Measurements from ENCODE around the gene SSR1. TPM values are rescaled to one million over a fixed set of nuclear protein-coding genes. Genes with fewer than 3 reads are reported as not detected.

SSR1 gene
- total RNA-seq, 3 donors from 2014 or later (not counting 1 experiment from before 2014, with no cell fraction given): 82.8 to 97.6 (median 93.1) TPM

DNA sequence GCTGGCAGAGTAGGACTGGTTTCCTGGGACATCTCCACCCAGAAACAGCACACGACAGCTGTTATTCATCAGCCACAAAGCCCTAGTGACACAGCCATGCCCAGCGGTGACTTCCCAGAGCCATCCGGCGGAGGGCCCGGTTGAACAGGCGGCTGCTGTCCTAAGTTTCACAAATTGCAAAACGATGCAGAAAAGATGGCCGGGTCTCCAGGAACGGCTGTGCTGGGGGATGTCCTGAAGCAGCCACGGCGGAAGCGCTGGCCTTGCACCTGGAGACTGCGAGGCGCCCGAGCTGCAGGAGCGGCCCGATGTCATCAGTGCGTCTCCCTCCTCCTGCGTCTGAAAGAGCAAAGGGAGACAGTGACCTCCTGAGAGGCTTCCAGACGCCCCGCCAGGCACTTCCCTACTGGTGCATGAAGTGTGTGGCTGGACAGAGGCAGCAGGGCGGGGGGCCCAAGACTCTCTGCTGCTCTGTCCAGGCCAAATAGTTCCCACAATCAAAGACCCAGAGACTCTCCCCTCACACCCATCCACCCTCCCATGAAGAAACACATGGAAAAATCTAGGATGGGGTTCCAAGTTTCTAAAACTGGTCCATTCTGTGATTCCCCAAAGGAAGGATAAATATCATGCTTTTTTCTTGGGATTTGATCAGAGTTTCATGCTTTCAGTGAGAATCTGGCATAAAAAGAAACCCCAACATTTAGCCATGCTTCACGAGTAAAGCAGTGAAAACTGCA is 44.0 kb downstream of the SSR1 start:
- intact Hi-C loops (cut with micrococcal nuclease): no loop called here
- no peak for DNase-seq
- Mint-ChIP-seq H3K27ac (no peak overlapping the region), H3K4me1 (no peaks in the 10 kb centered on the region), H3K27me3 (ENCODE audit: low read depth in 2 of 2) (no peaks in the 10 kb centered on the region), H3K9me3 (no peaks in the 10 kb centered on the region), H3K4me3 (no peak overlapping the region), H3K36me3 (no peaks in the 10 kb centered on the region)
- no peak overlapping the region for H3K27ac ChIP-seq (ENCODE audit: low read length)
- no peak overlapping the region for H3K4me3 ChIP-seq (ENCODE audit: low read length)
- no peaks in the 10 kb centered on the region for H3K4me1 ChIP-seq (ENCODE audit: control insufficient read depth, insufficient read depth, low read length)
- H3K9me3 ChIP-seq (ENCODE audit: control insufficient read depth, insufficient read depth, low read length): peaks cover 4% of the 10 kb centered on the region
- no peaks in the 10 kb centered on the region for H3K27me3 ChIP-seq (ENCODE audit: control insufficient read depth, insufficient read depth, low read length)
- WGBS (ENCODE audit: insufficient coverage): 94% methylated on average over 23 of the region's 23 CpGs
- ATAC-seq: no peak
- no peaks in the 10 kb centered on the region for H3K36me3 ChIP-seq (ENCODE audit: control insufficient read depth, insufficient read depth, low read length)
- TF ChIP-seq, protein P1, sequence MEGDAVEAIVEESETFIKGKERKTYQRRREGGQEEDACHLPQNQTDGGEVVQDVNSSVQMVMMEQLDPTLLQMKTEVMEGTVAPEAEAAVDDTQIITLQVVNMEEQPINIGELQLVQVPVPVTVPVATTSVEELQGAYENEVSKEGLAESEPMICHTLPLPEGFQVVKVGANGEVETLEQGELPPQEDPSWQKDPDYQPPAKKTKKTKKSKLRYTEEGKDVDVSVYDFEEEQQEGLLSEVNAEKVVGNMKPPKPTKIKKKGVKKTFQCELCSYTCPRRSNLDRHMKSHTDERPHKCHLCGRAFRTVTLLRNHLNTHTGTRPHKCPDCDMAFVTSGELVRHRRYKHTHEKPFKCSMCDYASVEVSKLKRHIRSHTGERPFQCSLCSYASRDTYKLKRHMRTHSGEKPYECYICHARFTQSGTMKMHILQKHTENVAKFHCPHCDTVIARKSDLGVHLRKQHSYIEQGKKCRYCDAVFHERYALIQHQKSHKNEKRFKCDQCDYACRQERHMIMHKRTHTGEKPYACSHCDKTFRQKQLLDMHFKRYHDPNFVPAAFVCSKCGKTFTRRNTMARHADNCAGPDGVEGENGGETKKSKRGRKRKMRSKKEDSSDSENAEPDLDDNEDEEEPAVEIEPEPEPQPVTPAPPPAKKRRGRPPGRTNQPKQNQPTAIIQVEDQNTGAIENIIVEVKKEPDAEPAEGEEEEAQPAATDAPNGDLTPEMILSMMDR (IDR thresholded peaks at IDR 0.05): no peak

DNA sequence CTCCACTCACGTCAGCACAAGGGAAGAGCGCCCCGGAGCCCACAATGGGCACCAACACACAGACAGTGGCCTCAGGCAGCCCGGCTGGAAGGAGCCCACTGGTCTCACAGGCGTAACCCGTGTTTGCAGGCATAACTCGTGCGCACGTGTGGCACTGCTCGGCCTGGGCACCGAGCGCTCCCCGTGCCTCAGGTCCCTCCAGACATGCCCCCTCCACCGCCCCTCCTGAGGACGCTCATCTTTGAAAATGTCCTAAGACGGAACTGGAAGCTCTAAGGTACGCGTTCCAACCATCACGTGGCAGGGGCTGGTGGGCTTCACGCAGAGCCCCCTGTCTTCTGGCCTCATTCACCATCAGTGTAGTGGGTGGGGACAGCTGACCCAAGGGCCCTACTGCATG is 44.6 kb downstream of the SSR1 start:
- no peak overlapping the region for H3K4me3 Mint-ChIP-seq

DNA sequence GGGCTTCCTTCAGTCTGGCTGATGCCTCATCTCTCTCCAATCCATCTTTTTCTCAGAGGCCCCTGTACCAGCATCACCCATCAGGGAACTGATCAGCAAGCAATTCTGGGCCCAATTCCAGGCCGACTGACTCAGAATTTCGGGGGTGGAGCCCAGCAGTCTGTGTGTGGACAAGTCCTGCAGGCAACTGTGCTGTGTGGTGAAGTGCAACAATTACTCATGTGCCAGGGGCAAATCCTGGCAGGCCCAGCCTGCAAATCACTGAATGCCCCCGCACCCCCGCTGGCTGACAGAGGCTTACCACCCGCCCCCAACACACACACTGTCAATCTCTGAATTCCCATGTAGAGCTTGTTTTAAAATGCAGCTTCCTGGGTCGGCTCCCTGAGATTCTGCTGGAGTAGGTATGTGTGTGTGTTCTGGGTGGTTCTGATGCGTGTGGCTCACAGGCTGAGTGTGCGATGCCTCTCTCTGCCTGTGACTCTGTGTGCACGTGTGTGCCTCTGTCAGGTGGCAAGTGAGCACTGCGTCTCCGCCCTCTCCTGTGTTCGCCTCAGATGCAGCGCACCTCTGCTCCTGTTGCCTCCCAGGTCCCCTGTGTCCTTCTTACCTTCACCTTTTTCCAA is 45.4 kb downstream of the SSR1 start:
- H3K9me3 ChIP-seq (ENCODE audit: control insufficient read depth, insufficient read depth, low read length): peaks cover 4% of the 10 kb centered on the region
- no peaks in the 10 kb centered on the region for H3K4me1 Mint-ChIP-seq
- no peak overlapping the region for H3K27ac Mint-ChIP-seq
- 77% methylated on average over 11 of the region's 13 CpGs for WGBS (ENCODE audit: insufficient coverage)
- no peaks in the 10 kb centered on the region for H3K36me3 ChIP-seq (ENCODE audit: control insufficient read depth, insufficient read depth, low read length)
- ATAC-seq (no peak), DNase-seq (no peak)
- H3K9me3 Mint-ChIP-seq: no peaks in the 10 kb centered on the region
- intact Hi-C loops (cut with micrococcal nuclease): no loop called here
- H3K4me3 ChIP-seq (ENCODE audit: low read length): no peak overlapping the region
- H3K4me3 Mint-ChIP-seq: no peak overlapping the region
- TF ChIP-seq, protein P1 (IDR thresholded peaks at IDR 0.05): no peak
- H3K27me3 ChIP-seq (ENCODE audit: control insufficient read depth, insufficient read depth, low read length): no peaks in the 10 kb centered on the region
- peaks cover 0 to under 1% of the 10 kb centered on the region in 2 donors for H3K27me3 Mint-ChIP-seq (ENCODE audit: low read depth in 2 of 2)
- H3K4me1 ChIP-seq (ENCODE audit: control insufficient read depth, insufficient read depth, low read length): peaks cover 4% of the 10 kb centered on the region
- H3K27ac ChIP-seq (ENCODE audit: low read length): no peak overlapping the region
- H3K36me3 Mint-ChIP-seq: no peaks in the 10 kb centered on the region

More for the DNA sequence above, 44.6 kb downstream of the SSR1 start:
- peaks cover 4% of the 10 kb centered on the region for H3K9me3 ChIP-seq (ENCODE audit: control insufficient read depth, insufficient read depth, low read length)
- no peaks in the 10 kb centered on the region for H3K4me1 ChIP-seq (ENCODE audit: control insufficient read depth, insufficient read depth, low read length)
- no peaks in the 10 kb centered on the region for H3K27me3 Mint-ChIP-seq (ENCODE audit: low read depth in 2 of 2)
- no peak overlapping the region for H3K4me3 ChIP-seq (ENCODE audit: low read length)
- H3K4me1 Mint-ChIP-seq: no peaks in the 10 kb centered on the region
- H3K36me3 Mint-ChIP-seq: no peaks in the 10 kb centered on the region
- DNase-seq (no peak), ATAC-seq (no peak)
- H3K27ac Mint-ChIP-seq: no peak overlapping the region
- TF ChIP-seq, protein P1 (IDR thresholded peaks at IDR 0.05): no peak
- intact Hi-C loops (cut with micrococcal nuclease): no loop called here
- no peak overlapping the region for H3K27ac ChIP-seq (ENCODE audit: low read length)
- no peaks in the 10 kb centered on the region for H3K27me3 ChIP-seq (ENCODE audit: control insufficient read depth, insufficient read depth, low read length)
- no peaks in the 10 kb centered on the region for H3K9me3 Mint-ChIP-seq
- 94% methylated on average over 20 of the region's 20 CpGs for WGBS (ENCODE audit: insufficient coverage)
- H3K36me3 ChIP-seq (ENCODE audit: control insufficient read depth, insufficient read depth, low read length): no peaks in the 10 kb centered on the region

All from natural killer cell (primary cell).